ENCODE results near the gene ANKDD1B.

Gene ANKDD1B

DNA sequence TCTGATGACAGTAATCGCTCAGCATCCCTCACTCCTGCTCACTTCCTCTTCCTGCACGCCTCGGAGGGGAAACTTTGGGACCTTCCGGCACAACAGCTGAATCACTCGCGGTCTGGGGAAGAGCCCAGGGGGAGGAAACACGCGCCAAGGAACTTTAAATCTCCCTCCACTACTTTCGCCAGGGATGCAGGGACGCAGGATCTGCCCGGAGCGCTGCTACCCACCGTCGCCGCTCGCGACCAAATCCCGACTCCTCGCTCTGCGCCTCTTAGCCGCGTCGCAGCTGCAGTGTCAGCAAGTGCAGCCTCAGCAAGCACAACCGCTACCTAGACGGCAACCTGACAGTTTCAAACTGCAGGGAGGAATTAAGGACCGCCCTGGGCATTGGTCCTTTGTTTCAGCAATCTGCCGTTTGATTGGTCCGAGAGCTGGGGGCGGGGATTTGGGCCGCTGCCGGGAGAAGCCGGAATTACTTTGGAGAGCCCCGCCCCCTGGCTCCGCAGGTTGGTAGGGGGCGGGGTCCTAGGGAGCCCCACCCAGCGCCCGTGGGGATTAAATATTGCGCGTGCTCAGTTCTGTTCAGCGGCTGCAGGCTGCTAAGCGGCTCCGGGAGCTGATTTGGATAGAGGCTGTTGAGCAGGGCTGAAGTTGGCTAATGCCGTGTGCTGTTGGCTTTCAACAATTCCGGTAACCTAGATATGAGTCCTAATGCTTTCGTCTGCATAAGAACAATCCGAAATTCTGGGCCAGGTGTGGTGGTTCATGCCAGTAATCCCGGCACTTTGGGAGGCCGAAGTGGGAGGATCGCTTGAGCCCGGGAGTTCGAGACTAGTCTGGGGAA is 106.0 kb downstream of the ANKDD1B start, which contains the start of gene POC5 (continued):
- TF ChIP-seq, protein P1, sequence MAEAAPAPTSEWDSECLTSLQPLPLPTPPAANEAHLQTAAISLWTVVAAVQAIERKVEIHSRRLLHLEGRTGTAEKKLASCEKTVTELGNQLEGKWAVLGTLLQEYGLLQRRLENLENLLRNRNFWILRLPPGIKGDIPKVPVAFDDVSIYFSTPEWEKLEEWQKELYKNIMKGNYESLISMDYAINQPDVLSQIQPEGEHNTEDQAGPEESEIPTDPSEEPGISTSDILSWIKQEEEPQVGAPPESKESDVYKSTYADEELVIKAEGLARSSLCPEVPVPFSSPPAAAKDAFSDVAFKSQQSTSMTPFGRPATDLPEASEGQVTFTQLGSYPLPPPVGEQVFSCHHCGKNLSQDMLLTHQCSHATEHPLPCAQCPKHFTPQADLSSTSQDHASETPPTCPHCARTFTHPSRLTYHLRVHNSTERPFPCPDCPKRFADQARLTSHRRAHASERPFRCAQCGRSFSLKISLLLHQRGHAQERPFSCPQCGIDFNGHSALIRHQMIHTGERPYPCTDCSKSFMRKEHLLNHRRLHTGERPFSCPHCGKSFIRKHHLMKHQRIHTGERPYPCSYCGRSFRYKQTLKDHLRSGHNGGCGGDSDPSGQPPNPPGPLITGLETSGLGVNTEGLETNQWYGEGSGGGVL (tag by site-specific recombination; IDR thresholded peaks at IDR 0.05), result peak; percentile 87
- TF ChIP-seq ZFP69B (tag by site-specific recombination; IDR thresholded peaks at IDR 0.05), result no peak
- TF ChIP-seq, protein P2, sequence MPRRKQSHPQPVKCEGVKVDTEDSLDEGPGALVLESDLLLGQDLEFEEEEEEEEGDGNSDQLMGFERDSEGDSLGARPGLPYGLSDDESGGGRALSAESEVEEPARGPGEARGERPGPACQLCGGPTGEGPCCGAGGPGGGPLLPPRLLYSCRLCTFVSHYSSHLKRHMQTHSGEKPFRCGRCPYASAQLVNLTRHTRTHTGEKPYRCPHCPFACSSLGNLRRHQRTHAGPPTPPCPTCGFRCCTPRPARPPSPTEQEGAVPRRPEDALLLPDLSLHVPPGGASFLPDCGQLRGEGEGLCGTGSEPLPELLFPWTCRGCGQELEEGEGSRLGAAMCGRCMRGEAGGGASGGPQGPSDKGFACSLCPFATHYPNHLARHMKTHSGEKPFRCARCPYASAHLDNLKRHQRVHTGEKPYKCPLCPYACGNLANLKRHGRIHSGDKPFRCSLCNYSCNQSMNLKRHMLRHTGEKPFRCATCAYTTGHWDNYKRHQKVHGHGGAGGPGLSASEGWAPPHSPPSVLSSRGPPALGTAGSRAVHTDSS (tag by site-specific recombination; IDR thresholded peaks at IDR 0.05), result no peak
- no peak for TF ChIP-seq HOXD13 (CRISPR knock-in tag; IDR thresholded peaks at IDR 0.05; ENCODE audit: borderline replicate concordance)
- no peak for TF ChIP-seq TCF7L2 (IDR thresholded peaks at IDR 0.05; ENCODE audit: borderline replicate concordance, low read depth, low read length)
- TF ChIP-seq ZNF585B (tag by site-specific recombination; IDR thresholded peaks at IDR 0.05), result no peak
- TF ChIP-seq, protein P3, sequence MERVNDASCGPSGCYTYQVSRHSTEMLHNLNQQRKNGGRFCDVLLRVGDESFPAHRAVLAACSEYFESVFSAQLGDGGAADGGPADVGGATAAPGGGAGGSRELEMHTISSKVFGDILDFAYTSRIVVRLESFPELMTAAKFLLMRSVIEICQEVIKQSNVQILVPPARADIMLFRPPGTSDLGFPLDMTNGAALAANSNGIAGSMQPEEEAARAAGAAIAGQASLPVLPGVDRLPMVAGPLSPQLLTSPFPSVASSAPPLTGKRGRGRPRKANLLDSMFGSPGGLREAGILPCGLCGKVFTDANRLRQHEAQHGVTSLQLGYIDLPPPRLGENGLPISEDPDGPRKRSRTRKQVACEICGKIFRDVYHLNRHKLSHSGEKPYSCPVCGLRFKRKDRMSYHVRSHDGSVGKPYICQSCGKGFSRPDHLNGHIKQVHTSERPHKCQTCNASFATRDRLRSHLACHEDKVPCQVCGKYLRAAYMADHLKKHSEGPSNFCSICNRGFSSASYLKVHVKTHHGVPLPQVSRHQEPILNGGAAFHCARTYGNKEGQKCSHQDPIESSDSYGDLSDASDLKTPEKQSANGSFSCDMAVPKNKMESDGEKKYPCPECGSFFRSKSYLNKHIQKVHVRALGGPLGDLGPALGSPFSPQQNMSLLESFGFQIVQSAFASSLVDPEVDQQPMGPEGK (tag by site-specific recombination; IDR thresholded peaks at IDR 0.05), result peak; percentile 68
- TF ChIP-seq ZSCAN16 (tag by site-specific recombination; IDR thresholded peaks at IDR 0.05), result no peak
- no peak for TF ChIP-seq YY2 (tag by site-specific recombination; IDR thresholded peaks at IDR 0.05)
- TF ChIP-seq ZFHX2 (tag by site-specific recombination; conservative IDR thresholded peaks at IDR 0.05), result no peak
- no peak for TF ChIP-seq ZNF48 (tag by site-specific recombination; IDR thresholded peaks at IDR 0.05)
- TF ChIP-seq, protein P4, sequence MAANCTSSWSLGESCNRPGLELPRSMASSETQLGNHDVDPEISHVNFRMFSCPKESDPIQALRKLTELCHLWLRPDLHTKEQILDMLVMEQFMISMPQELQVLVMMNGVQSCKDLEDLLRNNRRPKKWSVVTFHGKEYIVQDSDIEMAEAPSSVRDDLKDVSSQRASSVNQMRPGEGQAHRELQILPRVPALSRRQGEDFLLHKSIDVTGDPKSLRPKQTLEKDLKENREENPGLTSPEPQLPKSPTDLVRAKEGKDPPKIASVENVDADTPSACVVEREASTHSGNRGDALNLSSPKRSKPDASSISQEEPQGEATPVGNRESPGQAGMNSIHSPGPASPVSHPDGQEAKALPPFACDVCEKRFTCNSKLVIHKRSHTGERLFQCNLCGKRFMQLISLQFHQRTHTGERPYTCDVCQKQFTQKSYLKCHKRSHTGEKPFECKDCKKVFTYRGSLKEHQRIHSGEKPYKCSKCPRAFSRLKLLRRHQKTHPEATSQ (tag by site-specific recombination; IDR thresholded peaks at IDR 0.05), result peak; percentile 77; the same call in 1 of the 2 replicates
- TF ChIP-seq BCL11B (tag by site-specific recombination; IDR thresholded peaks at IDR 0.05; ENCODE audit: low read depth), result no peak
- peak; percentile 76; the same call in 1 of the 2 replicates for TF ChIP-seq ZNF24 (tag by site-specific recombination; IDR thresholded peaks at IDR 0.05)
- TF ChIP-seq ZIC2 (tag by site-specific recombination; IDR thresholded peaks at IDR 0.05), result 0 out of 2 replicates have a peak, but pooled peaks have one; percentile 39
- no peak for TF ChIP-seq FEZF1 (tag by site-specific recombination; IDR thresholded peaks at IDR 0.05)
- TF ChIP-seq TRIM28 (IDR thresholded peaks at IDR 0.05; ENCODE audit: borderline replicate concordance, low read length), result no peak
- TF ChIP-seq ZBTB21 (tag by site-specific recombination; IDR thresholded peaks at IDR 0.05), result 0 out of 2 replicates have a peak, but pooled peaks have one; percentile 29
- no peak for TF ChIP-seq ZNF155 (tag by site-specific recombination; IDR thresholded peaks at IDR 0.05)
- TF ChIP-seq, protein P5, sequence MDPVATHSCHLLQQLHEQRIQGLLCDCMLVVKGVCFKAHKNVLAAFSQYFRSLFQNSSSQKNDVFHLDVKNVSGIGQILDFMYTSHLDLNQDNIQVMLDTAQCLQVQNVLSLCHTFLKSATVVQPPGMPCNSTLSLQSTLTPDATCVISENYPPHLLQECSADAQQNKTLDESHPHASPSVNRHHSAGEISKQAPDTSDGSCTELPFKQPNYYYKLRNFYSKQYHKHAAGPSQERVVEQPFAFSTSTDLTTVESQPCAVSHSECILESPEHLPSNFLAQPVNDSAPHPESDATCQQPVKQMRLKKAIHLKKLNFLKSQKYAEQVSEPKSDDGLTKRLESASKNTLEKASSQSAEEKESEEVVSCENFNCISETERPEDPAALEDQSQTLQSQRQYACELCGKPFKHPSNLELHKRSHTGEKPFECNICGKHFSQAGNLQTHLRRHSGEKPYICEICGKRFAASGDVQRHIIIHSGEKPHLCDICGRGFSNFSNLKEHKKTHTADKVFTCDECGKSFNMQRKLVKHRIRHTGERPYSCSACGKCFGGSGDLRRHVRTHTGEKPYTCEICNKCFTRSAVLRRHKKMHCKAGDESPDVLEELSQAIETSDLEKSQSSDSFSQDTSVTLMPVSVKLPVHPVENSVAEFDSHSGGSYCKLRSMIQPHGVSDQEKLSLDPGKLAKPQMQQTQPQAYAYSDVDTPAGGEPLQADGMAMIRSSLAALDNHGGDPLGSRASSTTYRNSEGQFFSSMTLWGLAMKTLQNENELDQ (tag by site-specific recombination; IDR thresholded peaks at IDR 0.05; ENCODE audit: low read depth), result no peak
- TF ChIP-seq ZEB2 (tag by site-specific recombination; IDR thresholded peaks at IDR 0.05), result peak; percentile 71; the same call in 1 of the 2 replicates
- TF ChIP-seq GLIS2 (tag by site-specific recombination; IDR thresholded peaks at IDR 0.05), result peak; percentile 22; the same call in 1 of the 2 replicates
- TF ChIP-seq ZNF146 (tag by site-specific recombination; IDR thresholded peaks at IDR 0.05), result no peak
- no peak for TF ChIP-seq ZNF510 (tag by site-specific recombination; IDR thresholded peaks at IDR 0.05; ENCODE audit: insufficient replicate concordance)
- TF ChIP-seq ZNF354C (tag by site-specific recombination; IDR thresholded peaks at IDR 0.05; ENCODE audit: borderline replicate concordance, low read depth), result no peak
- TF ChIP-seq ZNF184 (tag by site-specific recombination; IDR thresholded peaks at IDR 0.05), result no peak
- TF ChIP-seq ZBTB7A (tag by site-specific recombination; IDR thresholded peaks at IDR 0.05; ENCODE audit: low read depth), result no peak
- TF ChIP-seq ZNF132 (tag by site-specific recombination; IDR thresholded peaks at IDR 0.05; ENCODE audit: borderline replicate concordance), result no peak
- no peak for TF ChIP-seq ZNF791 (tag by site-specific recombination; IDR thresholded peaks at IDR 0.05)
- TF ChIP-seq ZNF514 (tag by site-specific recombination; IDR thresholded peaks at IDR 0.05), result no peak
- no peak for TF ChIP-seq ZNF416 (tag by site-specific recombination; IDR thresholded peaks at IDR 0.05)
- TF ChIP-seq ZNF843 (tag by site-specific recombination; IDR thresholded peaks at IDR 0.05), result 0 out of 2 replicates have a peak, but pooled peaks have one; percentile 57

All from HEK293 (cell line).